ENCODE results near the gene IGF2.

IGF2 gene

GRCh38 chr11:2091786-2092463 lies 47.3 kb downstream of the IGF2 start:
- DNase-seq (ENCODE audit: low read depth): no peak

- no peak for DNase-seq (ENCODE audit: low read depth)
Measured at GRCh38 chr11:2091112-2091746, 48.0 kb downstream of the IGF2 start.

- no peak for DNase-seq (ENCODE audit: low read depth)
Measured at GRCh38 chr11:2090172-2091111, 48.7 kb downstream of the IGF2 start.

GRCh38 chr11:2089536-2090165 lies 49.5 kb downstream of the IGF2 start:
- no peak for DNase-seq (ENCODE audit: low read depth)

GRCh38 chr11:2088746-2089535 lies 50.2 kb downstream of the IGF2 start:
- DNase-seq (ENCODE audit: low read depth): no peak

- no peak for DNase-seq (ENCODE audit: low read depth)
Measured at GRCh38 chr11:2088284-2088683, 50.9 kb downstream of the IGF2 start.

- DNase-seq (ENCODE audit: low read depth): no peak
Measured at GRCh38 chr11:2086239-2087040, 52.7 kb downstream of the IGF2 start.

GRCh38 chr11:2085251-2086066 lies 53.7 kb downstream of the IGF2 start:
- DNase-seq (ENCODE audit: low read depth): no peak

GRCh38 chr11:2084721-2085120 lies 54.5 kb downstream of the IGF2 start:
- no peak for DNase-seq (ENCODE audit: low read depth)

All from HS-27A (cell line).